ENCODE measurements around the gene IRX1. TPM values are rescaled to one million over a fixed set of nuclear protein-coding genes. Genes with fewer than 3 reads are reported as not detected.
A peak's percentile ranks its signal among the peaks of the same experiment; 100 is the strongest.

Gene IRX1
- total and polyA plus RNA-seq, 2 of the 8 experiments (the other 6 are each of a cell fraction or from before 2014, with no cell fraction given) = 2.6 to 3.9 TPM

- DNase-seq (ENCODE audit: low read depth in 1 of 2, low spot score in 2 of 2) (no peak), FAIRE-seq (no peak)
- H3K27me3 ChIP-seq (replicated peaks in 1 of 4; ENCODE audit: control insufficient read depth in 3 of 4, extremely low read depth in 1 of 4, insufficient read depth in 3 of 4, low read length in 3 of 4) = peaks cover 80 to 94% (median 87%) of the 10 kb centered on the region in 4 experiments
- H2BK20ac ChIP-seq (ENCODE audit: low read length) = no peak overlapping the region
- 2% methylated on average over 7 of the region's 7 CpGs; no CpG with 5 or more reads in 1 of the 2 experiments for WGBS, 2 experiments (ENCODE audit: extremely low coverage in 1 of 2, insufficient coverage in 1 of 2, insufficient read length in 1 of 2, insufficient replicate concordance in 2 of 2, low coverage in 1 of 2, low lambda C conversion rate in 2 of 2, missing lambda C conversion rate in 1 of 2)
- H2BK5ac ChIP-seq (ENCODE audit: low read depth, low read length) = no peak overlapping the region
- 0 out of 4 replicates have a peak, but pooled peaks cover 0 to 6% of the 10 kb centered on the region in 2 experiments for H3K79me2 ChIP-seq (ENCODE audit: control insufficient read depth in 1 of 2, insufficient read depth in 2 of 2, low read length in 2 of 2)
- H4K91ac ChIP-seq (replicated peaks; ENCODE audit: insufficient read length, low read length) = no peak overlapping the region
- no peak overlapping the region for H2BK12ac ChIP-seq (ENCODE audit: low read depth, low read length)
- no peak overlapping the region for H3K14ac ChIP-seq (ENCODE audit: insufficient read length)
- peaks cover 0 to 45% (median 19%) of the 10 kb centered on the region in 4 experiments; a peak in 6 of 7 replicates for H3K4me1 ChIP-seq (replicated peaks in 1 of 4; ENCODE audit: control insufficient read depth in 3 of 4, insufficient read depth in 4 of 4, low read length in 3 of 4)
- no peak overlapping the region for H2AFZ ChIP-seq (ENCODE audit: low read length)
- H4K8ac ChIP-seq (ENCODE audit: extremely low read depth, insufficient read depth, low read length) = no peak overlapping the region
- H2AK5ac ChIP-seq (ENCODE audit: low read depth, low read length) = no peak overlapping the region
- H3K23ac ChIP-seq (ENCODE audit: insufficient read length) = no peak overlapping the region
- H2BK120ac ChIP-seq (replicated peaks; ENCODE audit: low read depth, low read length) = no peak overlapping the region
- H2BK15ac ChIP-seq (ENCODE audit: low read length) = no peak overlapping the region
- H3K9me3 ChIP-seq (ENCODE audit: insufficient read depth in 2 of 2, low read depth in 1 of 2, low read length in 1 of 2) = no peaks in the 10 kb centered on the region; a peak in 1 of 4 replicates
- H3K36me3 ChIP-seq (ENCODE audit: control insufficient read depth in 2 of 4, insufficient read depth in 4 of 4, low read length in 3 of 4) = no peaks in the 10 kb centered on the region; a peak in 1 of 8 replicates
- peaks cover 25% of the 10 kb centered on the region; the same call in 1 of the 2 replicates for H3K23me2 ChIP-seq (ENCODE audit: low read depth, low read length)
- H4K20me1 ChIP-seq (replicated peaks in 1 of 2; ENCODE audit: control insufficient read depth in 1 of 2, insufficient read depth in 2 of 2, low read length in 2 of 2) = peaks cover 10 to 13% of the 10 kb centered on the region in 2 experiments
- peak overlapping the region; percentile 57 to 69 (median 65); a peak in 7 of 8 replicates for H3K4me3 ChIP-seq (ENCODE audit: extremely low read depth in 1 of 4, insufficient read depth in 2 of 4, low read depth in 3 of 4, low read length in 4 of 4)
- peak overlapping the region; percentile 79 to 81 for H3K4me2 ChIP-seq (ENCODE audit: insufficient read depth in 1 of 2, low read depth in 2 of 2, low read length in 2 of 2)
- no peak overlapping the region for H3K18ac ChIP-seq (ENCODE audit: extremely low read depth, low read length)
- ChIA-PET CTCF (ENCODE audit: partially characterized antibody) (no interaction called here), POLR2A (ENCODE audit: partially characterized antibody) (no interaction called here)
- no peaks in the 10 kb centered on the region for H3K79me1 ChIP-seq (ENCODE audit: low read depth, low read length)
- no peak overlapping the region for H3K56ac ChIP-seq (replicated peaks; ENCODE audit: insufficient read length, low read depth, low read length)
- no peak overlapping the region for H3K4ac ChIP-seq (replicated peaks; ENCODE audit: insufficient read length, low read depth, low read length)
- H3K27ac ChIP-seq (ENCODE audit: low read depth, low read length) = no peak overlapping the region
- H3K9ac ChIP-seq (replicated peaks in 1 of 4; ENCODE audit: extremely low read depth in 1 of 4, low read depth in 3 of 4, low read length in 3 of 4) = no peak overlapping the region; a peak in 1 of 7 replicates
- no peak overlapping the region for H4K5ac ChIP-seq (ENCODE audit: insufficient read length, low read depth, low read length)
- TF ChIP-seq GABPA (IDR thresholded peaks at IDR 0.05; ENCODE audit: borderline replicate concordance, insufficient read depth, low read length) = no peak
- no peak for TF ChIP-seq MAX (IDR thresholded peaks at IDR 0.05)
- TF ChIP-seq SIRT6 (IDR thresholded peaks at IDR 0.05; ENCODE audit: low read length) = no peak
- no peak for TF ChIP-seq JUND (IDR thresholded peaks at IDR 0.05; ENCODE audit: low read length)
- no peak for TF ChIP-seq KDM4A (IDR thresholded peaks at IDR 0.05; ENCODE audit: low read depth, low read length, severe bottlenecking)
- TF ChIP-seq CHD2 (IDR thresholded peaks at IDR 0.05; ENCODE audit: low read length) = no peak
- no peak for TF ChIP-seq TAF7 (optimal IDR thresholded peaks at IDR 0.05; ENCODE audit: borderline replicate concordance, low read depth, low read length)
- no peak for TF ChIP-seq SIN3A (conservative IDR thresholded peaks at IDR 0.05 in 1 of 2, IDR thresholded peaks at IDR 0.05 in 1 of 2; ENCODE audit: low read depth in 1 of 2, low read length in 2 of 2)
- no peak for TF ChIP-seq JUN (IDR thresholded peaks at IDR 0.05; ENCODE audit: low read depth, low read length)
- no peak for TF ChIP-seq SP2 (IDR thresholded peaks at IDR 0.05; ENCODE audit: low read length)
- TF ChIP-seq SIX5 (IDR thresholded peaks at IDR 0.05; ENCODE audit: low read depth, low read length) = no peak
- TF ChIP-seq SRF (IDR thresholded peaks at IDR 0.05; ENCODE audit: low read depth, low read length) = no peak
- 0 out of 2 replicates have a peak, but pooled peaks have one; percentile 92 for TF ChIP-seq SUZ12 (IDR thresholded peaks at IDR 0.05; ENCODE audit: low read length)
Observed at GRCh38 chr5:3596857-3597166, 1.2 kb downstream of the IRX1 start.
